Measurements from ENCODE around the gene DTHD1.

DTHD1 gene

DNA sequence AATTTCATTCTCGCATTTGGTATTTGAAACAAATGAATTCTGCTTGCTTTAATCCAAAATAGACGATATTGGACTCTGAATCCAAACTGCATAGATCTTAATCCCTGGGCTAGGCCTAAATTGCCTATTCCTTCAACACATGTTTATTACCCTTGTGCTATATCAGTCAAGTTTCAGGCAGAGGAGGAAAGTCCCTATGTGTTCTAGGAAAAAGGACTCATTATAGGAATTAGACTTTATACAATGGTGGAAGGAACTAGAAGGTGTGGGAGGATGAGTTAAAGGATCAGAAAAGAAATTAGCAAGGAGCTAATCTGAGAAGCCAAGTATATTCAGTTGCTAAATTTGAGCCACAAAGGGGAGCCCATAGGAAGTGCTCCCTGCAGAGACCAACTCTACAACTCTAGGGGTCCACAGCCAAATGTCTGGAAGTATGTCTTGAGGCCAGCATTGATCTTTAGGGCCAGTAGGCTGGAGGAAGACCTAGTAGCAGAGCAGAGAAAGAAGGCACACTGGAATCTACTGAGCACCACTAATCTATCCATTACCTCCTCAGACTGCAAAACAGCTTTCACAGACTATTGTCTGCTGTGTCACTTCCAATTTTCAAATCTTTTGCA is 17.1 kb upstream of the DTHD1 start:
- Histone ChIP-seq H3K4me3 (ENCODE audit: insufficient read depth in 1 of 2, low read depth in 1 of 2, low read length in 2 of 2) (no peak overlapping the region), H2AFZ (ENCODE audit: low read depth, low read length) (no peak overlapping the region), H2BK120ac (ENCODE audit: low read depth, low read length) (no peak overlapping the region), H4K91ac (ENCODE audit: low read length) (no peak overlapping the region), H3K18ac (ENCODE audit: low read depth in 1 of 2, low read length in 2 of 2) (no peak overlapping the region), H3K79me1 (replicated peaks; ENCODE audit: low read length, poor library complexity, severe bottlenecking) (no peaks in the 10 kb centered on the region), H3K36me3 (ENCODE audit: control insufficient read depth in 1 of 2, insufficient read depth in 2 of 2, low read depth in 1 of 2, low read length in 2 of 2) (no peaks in the 10 kb centered on the region), H3K9me3 (ENCODE audit: control insufficient read depth, low read length) (no peaks in the 10 kb centered on the region), H2AK5ac (ENCODE audit: low read length, severe bottlenecking) (no peak overlapping the region), H3K4me2 (ENCODE audit: low read length, poor library complexity, severe bottlenecking) (no peak overlapping the region), H2BK5ac (ENCODE audit: low read depth, low read length, poor library complexity, severe bottlenecking) (no peak overlapping the region), H3K23ac (ENCODE audit: low read length in 2 of 2) (no peak overlapping the region), H3K4me1 (ENCODE audit: control insufficient read depth, insufficient read depth, low read depth, low read length) (no peaks in the 10 kb centered on the region), H3K27ac (ENCODE audit: low read length, poor library complexity, severe bottlenecking) (no peak overlapping the region), H3K9ac (ENCODE audit: low read length) (no peak overlapping the region), H3K4ac (ENCODE audit: low read depth in 1 of 2, low read length in 2 of 2) (no peak overlapping the region), H3K14ac (ENCODE audit: low read length in 2 of 2) (no peak overlapping the region), H2BK12ac (ENCODE audit: low read length in 2 of 2) (no peak overlapping the region), H3K27me3 (ENCODE audit: control insufficient read depth in 1 of 2, insufficient read depth in 1 of 2, low read length in 2 of 2) (no peaks in the 10 kb centered on the region), H4K8ac (ENCODE audit: low read length) (no peak overlapping the region), H2BK15ac (ENCODE audit: low read depth, poor library complexity, severe bottlenecking) (no peak overlapping the region)
- DNase-seq, result no peak
- WGBS, result 100% methylated on average over 2 of the region's 2 CpGs

DNA sequence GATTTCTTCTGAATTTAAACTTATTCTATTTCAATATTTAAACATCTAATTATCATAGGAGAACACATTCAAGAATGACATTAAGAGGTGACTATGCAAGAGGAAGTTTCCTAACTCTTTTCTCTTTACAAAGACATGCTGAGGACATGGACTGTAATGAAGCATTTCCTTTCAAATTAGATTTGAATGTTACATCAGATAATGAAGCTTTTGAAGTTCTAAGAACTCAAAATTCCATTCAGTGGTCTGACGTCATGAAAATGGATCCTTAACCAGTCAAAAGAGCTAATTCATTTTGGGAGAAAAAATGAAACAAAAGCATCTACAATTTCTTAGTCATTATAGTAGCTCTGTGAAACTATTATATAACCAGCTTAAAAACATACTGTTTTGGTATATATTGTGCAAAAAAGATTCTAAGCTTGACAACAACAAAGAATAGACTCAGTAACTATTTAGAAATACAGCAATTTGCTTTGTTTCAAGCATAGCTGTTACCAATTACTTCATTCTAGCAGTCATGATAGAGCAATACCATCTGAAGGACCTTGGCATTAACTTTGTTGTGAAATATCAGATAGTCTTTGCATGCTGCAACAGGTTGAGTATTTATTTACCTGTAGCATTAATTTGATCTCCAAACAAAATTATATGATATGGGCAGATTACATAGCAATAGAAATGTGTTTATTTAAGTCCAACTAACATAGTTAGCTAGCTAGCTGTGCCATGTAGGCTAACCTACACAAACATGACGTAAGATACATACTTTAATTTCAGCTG is 13.7 kb upstream of the DTHD1 start:
- Histone ChIP-seq H3K36me3 (ENCODE audit: control insufficient read depth in 1 of 2, insufficient read depth in 2 of 2, low read depth in 1 of 2, low read length in 2 of 2) (no peaks in the 10 kb centered on the region), H2BK5ac (ENCODE audit: low read depth, low read length, poor library complexity, severe bottlenecking) (no peak overlapping the region), H3K4ac (ENCODE audit: low read depth in 1 of 2, low read length in 2 of 2) (no peak overlapping the region), H3K27ac (ENCODE audit: low read length, poor library complexity, severe bottlenecking) (no peak overlapping the region), H3K23ac (ENCODE audit: low read length in 2 of 2) (no peak overlapping the region), H3K4me2 (ENCODE audit: low read length, poor library complexity, severe bottlenecking) (no peak overlapping the region), H3K79me1 (replicated peaks; ENCODE audit: low read length, poor library complexity, severe bottlenecking) (no peaks in the 10 kb centered on the region), H3K27me3 (ENCODE audit: control insufficient read depth in 1 of 2, insufficient read depth in 1 of 2, low read length in 2 of 2) (no peaks in the 10 kb centered on the region), H4K91ac (ENCODE audit: low read length) (no peak overlapping the region), H3K14ac (ENCODE audit: low read length in 2 of 2) (no peak overlapping the region), H2BK12ac (ENCODE audit: low read length in 2 of 2) (no peak overlapping the region), H2AFZ (ENCODE audit: low read depth, low read length) (no peak overlapping the region), H3K18ac (ENCODE audit: low read depth in 1 of 2, low read length in 2 of 2) (no peak overlapping the region), H2BK120ac (ENCODE audit: low read depth, low read length) (no peak overlapping the region), H4K8ac (ENCODE audit: low read length) (no peak overlapping the region), H3K4me1 (ENCODE audit: control insufficient read depth, insufficient read depth, low read depth, low read length) (no peaks in the 10 kb centered on the region), H3K4me3 (ENCODE audit: insufficient read depth in 1 of 2, low read depth in 1 of 2, low read length in 2 of 2) (no peak overlapping the region), H3K9ac (ENCODE audit: low read length) (no peak overlapping the region), H3K9me3 (ENCODE audit: control insufficient read depth, low read length) (no peaks in the 10 kb centered on the region), H2AK5ac (ENCODE audit: low read length, severe bottlenecking) (no peak overlapping the region), H2BK15ac (ENCODE audit: low read depth, poor library complexity, severe bottlenecking) (no peak overlapping the region)
- DNase-seq, result no peak
- no CpG with 5 or more reads among the region's 2 CpGs for WGBS

DNA sequence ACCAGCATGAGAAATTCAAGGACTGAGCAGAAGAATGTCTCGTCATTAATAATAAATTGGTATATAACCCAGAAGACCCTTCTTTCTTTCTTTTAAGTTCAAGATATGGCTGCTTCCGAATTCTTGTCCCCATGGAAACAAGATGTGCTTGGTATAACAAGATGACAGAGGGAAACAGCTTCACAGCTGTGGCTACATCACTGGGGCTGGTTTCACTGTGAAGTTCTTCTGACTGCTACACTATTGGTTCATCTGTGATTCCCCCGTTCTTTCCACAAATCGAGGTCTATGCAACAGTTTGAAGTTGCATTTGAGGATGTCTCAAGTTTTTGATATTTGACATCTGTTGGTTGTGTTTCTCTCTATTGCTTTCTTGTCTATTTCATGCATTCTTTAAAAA is 12.3 kb upstream of the DTHD1 start:
- H3K23ac ChIP-seq (ENCODE audit: low read length in 2 of 2), result no peak overlapping the region
- H2BK12ac ChIP-seq (ENCODE audit: low read length in 2 of 2), result no peak overlapping the region
- H3K14ac ChIP-seq (ENCODE audit: low read length in 2 of 2), result no peak overlapping the region
- no peaks in the 10 kb centered on the region for H3K4me1 ChIP-seq (ENCODE audit: control insufficient read depth, insufficient read depth, low read depth, low read length)
- H3K9ac ChIP-seq (ENCODE audit: low read length), result no peak overlapping the region
- no peak overlapping the region for H3K27ac ChIP-seq (ENCODE audit: low read length, poor library complexity, severe bottlenecking)
- H2AK5ac ChIP-seq (ENCODE audit: low read length, severe bottlenecking), result no peak overlapping the region
- H2BK120ac ChIP-seq (ENCODE audit: low read depth, low read length), result no peak overlapping the region
- no peak overlapping the region for H3K4ac ChIP-seq (ENCODE audit: low read depth in 1 of 2, low read length in 2 of 2)
- H2BK15ac ChIP-seq (ENCODE audit: low read depth, poor library complexity, severe bottlenecking), result no peak overlapping the region
- H3K9me3 ChIP-seq (ENCODE audit: control insufficient read depth, low read length), result no peaks in the 10 kb centered on the region
- no peaks in the 10 kb centered on the region for H3K36me3 ChIP-seq (ENCODE audit: control insufficient read depth in 1 of 2, insufficient read depth in 2 of 2, low read depth in 1 of 2, low read length in 2 of 2)
- H4K8ac ChIP-seq (ENCODE audit: low read length), result no peak overlapping the region
- no peak overlapping the region for H3K4me2 ChIP-seq (ENCODE audit: low read length, poor library complexity, severe bottlenecking)
- H3K79me1 ChIP-seq (replicated peaks; ENCODE audit: low read length, poor library complexity, severe bottlenecking), result no peaks in the 10 kb centered on the region
- DNase-seq, result no peak
- no peak overlapping the region for H2AFZ ChIP-seq (ENCODE audit: low read depth, low read length)
- no peak overlapping the region for H3K4me3 ChIP-seq (ENCODE audit: insufficient read depth in 1 of 2, low read depth in 1 of 2, low read length in 2 of 2)
- H3K27me3 ChIP-seq (ENCODE audit: control insufficient read depth in 1 of 2, insufficient read depth in 1 of 2, low read length in 2 of 2), result no peaks in the 10 kb centered on the region
- no peak overlapping the region for H2BK5ac ChIP-seq (ENCODE audit: low read depth, low read length, poor library complexity, severe bottlenecking)
- no peak overlapping the region for H4K91ac ChIP-seq (ENCODE audit: low read length)
- H3K18ac ChIP-seq (ENCODE audit: low read depth in 1 of 2, low read length in 2 of 2), result no peak overlapping the region
- 79% methylated on average over 3 of the region's 4 CpGs for WGBS

- Histone ChIP-seq H2AFZ (ENCODE audit: low read depth, low read length) (no peak overlapping the region), H3K4ac (ENCODE audit: low read depth in 1 of 2, low read length in 2 of 2) (no peak overlapping the region), H3K4me3 (ENCODE audit: insufficient read depth in 1 of 2, low read depth in 1 of 2, low read length in 2 of 2) (no peak overlapping the region), H3K4me2 (ENCODE audit: low read length, poor library complexity, severe bottlenecking) (no peak overlapping the region), H3K23ac (ENCODE audit: low read length in 2 of 2) (no peak overlapping the region), H3K9me3 (ENCODE audit: control insufficient read depth, low read length) (no peaks in the 10 kb centered on the region), H2AK5ac (ENCODE audit: low read length, severe bottlenecking) (no peak overlapping the region), H2BK12ac (ENCODE audit: low read length in 2 of 2) (no peak overlapping the region), H3K36me3 (ENCODE audit: control insufficient read depth in 1 of 2, insufficient read depth in 2 of 2, low read depth in 1 of 2, low read length in 2 of 2) (no peaks in the 10 kb centered on the region), H3K9ac (ENCODE audit: low read length) (no peak overlapping the region), H3K18ac (ENCODE audit: low read depth in 1 of 2, low read length in 2 of 2) (no peak overlapping the region), H4K91ac (ENCODE audit: low read length) (no peak overlapping the region), H3K27me3 (ENCODE audit: control insufficient read depth in 1 of 2, insufficient read depth in 1 of 2, low read length in 2 of 2) (no peaks in the 10 kb centered on the region), H3K4me1 (ENCODE audit: control insufficient read depth, insufficient read depth, low read depth, low read length) (no peaks in the 10 kb centered on the region), H2BK120ac (ENCODE audit: low read depth, low read length) (no peak overlapping the region), H3K79me1 (replicated peaks; ENCODE audit: low read length, poor library complexity, severe bottlenecking) (no peaks in the 10 kb centered on the region), H2BK5ac (ENCODE audit: low read depth, low read length, poor library complexity, severe bottlenecking) (no peak overlapping the region), H4K8ac (ENCODE audit: low read length) (no peak overlapping the region), H2BK15ac (ENCODE audit: low read depth, poor library complexity, severe bottlenecking) (no peak overlapping the region), H3K27ac (ENCODE audit: low read length, poor library complexity, severe bottlenecking) (no peak overlapping the region), H3K14ac (ENCODE audit: low read length in 2 of 2) (no peak overlapping the region)
- WGBS, result 78% methylated on average over 4 of the region's 5 CpGs
- no peak for DNase-seq
Measured at GRCh38 chr4:36269533-36270173, 11.8 kb upstream of the DTHD1 start.
